Measurements from ENCODE around the gene TRIP12. TPM values are rescaled to one million over a fixed set of nuclear protein-coding genes. Genes with fewer than 3 reads are reported as not detected.
"Not testable (repeated sequence)": the region's sequence is repeated elsewhere in the genome, so short reads cannot be mapped to it uniquely, and the experiment has no call there.

TRIP12 gene
- total and polyA plus RNA-seq, 12 donors: 15.6 to 247 (median 198) TPM

DNA sequence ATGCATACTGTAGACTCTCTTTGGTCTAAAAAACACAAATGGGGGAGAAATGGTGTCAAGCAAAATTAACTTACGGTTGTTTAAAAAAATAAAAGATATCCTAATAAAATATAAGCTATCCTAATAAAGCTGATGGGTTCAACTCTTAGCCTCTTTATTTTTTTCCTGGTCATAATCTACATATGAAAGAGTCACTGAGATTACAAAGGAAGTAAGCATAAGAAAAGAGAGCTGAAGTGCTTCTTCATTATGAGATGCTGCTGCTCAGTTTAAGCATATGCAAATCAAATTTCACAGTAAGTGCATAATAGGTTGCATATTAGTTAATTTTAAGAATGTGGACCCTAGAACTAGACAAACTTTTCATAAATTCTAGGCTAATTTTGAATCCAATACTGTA is 147.6 kb downstream of the TRIP12 start:
- H3K4me3 ChIP-seq: no peak overlapping the region
- peaks cover 0 to 100% (median 73%) of the 10 kb centered on the region in 9 donors for H3K36me3 ChIP-seq
- DNase-seq (no peak), ATAC-seq (no peak)
- WGBS, 2 donors: 98% methylated on average over 1 of the region's 1 CpG
- H3K4me1 ChIP-seq: peaks cover 0 to 6% (median 0%) of the 10 kb centered on the region in 9 donors
- no peaks in the 10 kb centered on the region for H3K27me3 ChIP-seq
- H3K9me3 ChIP-seq: no peaks in the 10 kb centered on the region
- H3K27ac ChIP-seq: no peak overlapping the region
- intact Hi-C loops (cut with DNase I): no loop called here
- TF ChIP-seq, protein P1, sequence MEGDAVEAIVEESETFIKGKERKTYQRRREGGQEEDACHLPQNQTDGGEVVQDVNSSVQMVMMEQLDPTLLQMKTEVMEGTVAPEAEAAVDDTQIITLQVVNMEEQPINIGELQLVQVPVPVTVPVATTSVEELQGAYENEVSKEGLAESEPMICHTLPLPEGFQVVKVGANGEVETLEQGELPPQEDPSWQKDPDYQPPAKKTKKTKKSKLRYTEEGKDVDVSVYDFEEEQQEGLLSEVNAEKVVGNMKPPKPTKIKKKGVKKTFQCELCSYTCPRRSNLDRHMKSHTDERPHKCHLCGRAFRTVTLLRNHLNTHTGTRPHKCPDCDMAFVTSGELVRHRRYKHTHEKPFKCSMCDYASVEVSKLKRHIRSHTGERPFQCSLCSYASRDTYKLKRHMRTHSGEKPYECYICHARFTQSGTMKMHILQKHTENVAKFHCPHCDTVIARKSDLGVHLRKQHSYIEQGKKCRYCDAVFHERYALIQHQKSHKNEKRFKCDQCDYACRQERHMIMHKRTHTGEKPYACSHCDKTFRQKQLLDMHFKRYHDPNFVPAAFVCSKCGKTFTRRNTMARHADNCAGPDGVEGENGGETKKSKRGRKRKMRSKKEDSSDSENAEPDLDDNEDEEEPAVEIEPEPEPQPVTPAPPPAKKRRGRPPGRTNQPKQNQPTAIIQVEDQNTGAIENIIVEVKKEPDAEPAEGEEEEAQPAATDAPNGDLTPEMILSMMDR (IDR thresholded peaks at IDR 0.05): no peak

- ATAC-seq: no peak
- Histone ChIP-seq H3K9me3 (no peaks in the 10 kb centered on the region), H3K36me3 (peaks cover 0 to 100% (median 46%) of the 10 kb centered on the region in 9 donors), H3K4me3 (no peak overlapping the region), H3K27ac (no peak overlapping the region), H3K4me1 (no peaks in the 10 kb centered on the region), H3K27me3 (no peaks in the 10 kb centered on the region)
- TF ChIP-seq, protein P1 (IDR thresholded peaks at IDR 0.05): no peak
- intact Hi-C loops (cut with DNase I): no loop called here
- WGBS, 2 donors: 96 to 98% methylated on average over 1 of the region's 1 CpG
- DNase-seq: no peak
Observed at GRCh38 chr2:229768235-229768634, 153.6 kb downstream of the TRIP12 start.

DNA sequence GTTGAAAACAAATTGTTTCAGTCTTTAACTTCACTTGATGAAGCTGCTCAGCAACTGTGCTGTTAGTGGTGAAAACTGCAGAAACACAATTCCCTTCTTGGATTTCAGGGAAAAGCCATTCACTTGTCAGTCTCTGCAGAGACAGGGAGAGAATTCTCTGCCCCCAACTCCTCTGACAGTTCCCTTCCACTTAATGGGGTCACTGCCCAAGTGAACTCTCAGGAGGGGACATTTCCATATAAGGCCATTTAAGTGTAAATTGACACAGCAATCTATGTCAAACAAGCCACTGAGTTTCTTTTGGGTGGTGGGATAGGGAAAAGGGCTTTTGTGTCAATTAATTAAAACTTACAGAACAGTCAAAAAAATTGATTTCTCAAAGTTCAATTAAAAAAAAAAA is 156.1 kb downstream of the TRIP12 start:
- no peaks in the 10 kb centered on the region for H3K27me3 ChIP-seq
- peaks cover 0 to 79% (median 29%) of the 10 kb centered on the region in 9 donors for H3K36me3 ChIP-seq
- H3K4me3 ChIP-seq: no peak overlapping the region

DNA sequence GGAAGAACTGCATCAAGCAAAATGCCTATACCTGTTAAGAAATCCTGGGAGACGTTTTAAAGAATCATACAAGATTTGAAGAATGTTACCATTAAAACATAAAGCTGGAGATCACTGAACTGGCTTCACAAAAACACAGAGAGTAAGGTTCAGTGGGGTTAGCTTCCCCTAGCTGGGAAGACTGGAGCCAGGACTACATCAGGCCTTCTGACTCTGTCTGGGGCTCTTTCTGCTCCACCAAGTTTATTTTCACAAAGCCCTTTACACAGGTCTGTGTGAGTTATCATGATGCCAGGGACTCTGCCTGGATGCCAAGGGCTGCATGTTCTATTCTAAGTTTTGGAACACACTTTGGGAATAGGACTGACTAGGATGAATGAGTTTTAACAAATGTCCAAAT is 160.1 kb downstream of the TRIP12 start:
- Histone ChIP-seq H3K27ac (no peak overlapping the region), H3K27me3 (no peaks in the 10 kb centered on the region), H3K9me3 (no peaks in the 10 kb centered on the region), H3K36me3 (peaks cover 0 to 38% (median 12%) of the 10 kb centered on the region in 9 donors), H3K4me3 (no peak overlapping the region), H3K4me1 (no peaks in the 10 kb centered on the region)
- WGBS, 2 donors: 76 to 79% methylated on average over 1 of the region's 1 CpG
- ATAC-seq: no peak
- TF ChIP-seq, protein P1 (IDR thresholded peaks at IDR 0.05): no peak
- intact Hi-C loops (cut with DNase I): no loop called here
- DNase-seq: no peak

More for the DNA sequence above, 156.1 kb downstream of the TRIP12 start:
- Histone ChIP-seq H3K4me1 (no peaks in the 10 kb centered on the region), H3K27ac (no peak overlapping the region), H3K9me3 (no peaks in the 10 kb centered on the region)
- ATAC-seq: no peak
- TF ChIP-seq, protein P1 (IDR thresholded peaks at IDR 0.05): no peak
- DNase-seq: no peak
- intact Hi-C loops (cut with DNase I): no loop called here

DNA sequence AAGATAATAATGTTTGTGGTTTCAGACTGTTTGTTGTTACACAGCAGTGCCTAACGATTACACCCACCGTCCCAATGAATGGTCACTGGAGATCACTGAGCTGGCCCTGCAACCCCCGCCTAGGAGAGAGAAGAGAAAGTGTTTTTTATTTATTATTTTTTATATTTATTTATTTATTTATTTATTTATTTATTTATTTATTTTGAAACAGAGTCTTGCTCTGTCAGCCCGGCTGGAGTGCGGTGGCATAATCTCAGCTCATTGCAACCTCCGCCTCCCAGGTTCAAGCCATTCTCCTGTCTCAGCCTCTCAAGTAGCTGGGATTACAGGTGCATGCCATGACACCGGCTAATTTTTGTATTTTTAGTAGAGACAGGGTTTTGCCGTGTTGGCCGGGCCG is 164.3 kb downstream of the TRIP12 start:
- H3K9me3 ChIP-seq; intact Hi-C loops (cut with DNase I); H3K27me3 ChIP-seq; DNase-seq; H3K4me1 ChIP-seq; H3K4me3 ChIP-seq; H3K36me3 ChIP-seq; ATAC-seq; H3K27ac ChIP-seq: not testable (repeated sequence)
- 98 to 99% methylated on average over 10 of the region's 10 CpGs for WGBS, 2 donors
